Fibroblast of peridontal ligament (primary cell): ENCODE results near the gene CAV1.

Source experiments
- DNase-seq: peaks from one replicate; pipeline ENCODE4 v3.0.0-alpha.2; 2010; ENCODE audit errors: extremely low read depth

The CAV1 gene

GRCh38 chr7:116530107-116530820, 5.4 kb downstream of the CAV1 start:
- DNase-seq: no peak

- no peak for DNase-seq
Measured at GRCh38 chr7:116532102-116532688, 7.4 kb downstream of the CAV1 start.

DNA sequence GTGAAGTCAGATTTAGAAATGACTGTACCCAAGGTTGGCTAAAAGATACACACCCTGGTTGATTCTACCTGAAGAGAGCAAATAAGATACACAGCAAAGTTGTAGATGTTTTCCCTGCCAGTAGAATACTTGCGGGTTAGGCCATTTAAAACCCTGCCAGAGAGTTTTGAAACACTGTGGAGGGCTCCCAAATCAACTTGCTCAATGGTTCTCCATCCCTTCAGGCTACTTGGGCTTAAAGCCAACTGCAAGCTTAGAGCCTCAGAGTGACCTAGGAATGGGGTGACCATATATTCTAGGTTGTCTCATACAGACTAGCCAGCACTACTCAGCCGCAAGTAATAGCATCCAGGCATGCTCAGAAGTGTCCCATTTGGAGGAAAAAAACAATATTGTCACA, 10.0 kb downstream of the CAV1 start:
- peak; percentile 73 for DNase-seq

DNA sequence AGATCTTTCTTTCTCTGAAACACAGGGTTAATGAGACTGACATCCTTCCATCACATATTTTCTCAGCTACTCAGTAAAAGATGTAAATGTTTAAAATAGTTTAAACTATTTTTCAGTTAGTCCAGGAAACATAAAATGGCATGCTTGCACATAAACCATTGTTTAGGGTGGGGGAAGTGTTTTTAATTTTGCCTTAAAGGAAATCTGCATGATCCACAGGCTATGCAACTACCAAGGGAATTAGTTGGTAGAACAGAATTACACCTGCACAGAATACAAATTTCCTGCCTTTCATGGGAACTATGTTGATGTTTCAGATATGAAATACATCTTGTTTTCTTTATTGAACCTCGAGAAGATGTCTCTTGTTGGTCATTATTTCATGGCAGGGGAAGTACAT, 10.6 kb downstream of the CAV1 start:
- no peak for DNase-seq

DNA sequence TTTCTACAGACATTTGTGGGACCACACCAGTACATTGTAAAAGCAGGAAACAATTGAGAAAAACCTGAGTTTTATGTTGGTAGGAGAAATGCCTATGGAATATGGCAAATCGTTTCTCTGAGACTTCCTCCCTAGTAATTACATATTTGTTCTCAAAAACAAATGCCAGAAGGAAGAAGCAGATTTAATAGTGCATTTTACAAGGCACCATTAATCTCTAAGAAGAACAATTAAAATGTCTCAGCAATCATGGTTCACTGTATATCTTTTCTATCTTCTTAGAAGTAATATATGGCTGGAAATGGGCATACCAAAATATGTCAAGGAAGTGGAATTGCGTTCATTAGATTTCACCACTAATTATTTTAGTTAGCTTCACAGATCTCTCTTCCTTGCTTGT, 13.3 kb downstream of the CAV1 start:
- no peak for DNase-seq

GRCh38 chr7:116539879-116540278, 15.0 kb downstream of the CAV1 start:
- DNase-seq: no peak

DNA sequence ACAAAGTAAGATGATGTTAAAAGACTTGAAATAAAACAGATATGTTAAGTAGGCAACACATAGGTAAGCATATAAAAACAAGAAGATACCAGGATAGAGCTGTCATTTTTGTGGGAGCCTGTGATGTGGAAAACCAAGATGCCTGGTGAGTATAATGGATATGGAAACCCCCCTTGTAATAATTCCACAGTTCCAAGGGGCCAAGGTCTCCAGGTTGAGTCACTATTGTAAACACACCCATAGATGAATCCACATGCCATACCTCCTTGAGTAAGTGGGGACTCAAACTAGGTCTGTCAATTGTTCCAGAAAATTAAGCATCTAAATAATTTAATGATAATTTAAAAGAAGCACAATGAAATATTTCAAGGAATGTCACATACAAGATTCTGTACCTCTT, 15.9 kb downstream of the CAV1 start:
- DNase-seq: no peak

GRCh38 chr7:116541951-116542350, 17.1 kb downstream of the CAV1 start:
- DNase-seq: no peak

GRCh38 chr7:116542618-116543017, 17.8 kb downstream of the CAV1 start:
- DNase-seq: peak; percentile 63

DNA sequence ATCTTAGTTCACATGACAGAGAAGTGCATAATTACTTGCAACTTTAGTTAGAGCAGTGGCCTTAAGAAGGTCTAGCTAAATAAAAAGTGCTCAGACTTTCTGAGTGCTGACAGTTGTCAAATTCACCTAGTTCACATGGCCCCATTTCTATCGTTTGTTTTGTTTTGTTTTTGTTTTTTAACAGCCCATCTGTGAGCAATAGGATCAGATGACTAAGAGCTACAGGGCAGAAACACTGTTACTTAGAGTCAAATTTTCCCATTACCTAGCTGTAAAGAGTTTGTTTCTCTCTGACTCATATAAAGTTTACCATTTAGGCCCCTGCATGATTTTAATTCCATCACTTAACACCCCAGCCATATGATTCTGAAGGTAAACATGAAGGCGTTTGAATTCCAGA, 18.8 kb downstream of the CAV1 start:
- peak; percentile 47 for DNase-seq

DNA sequence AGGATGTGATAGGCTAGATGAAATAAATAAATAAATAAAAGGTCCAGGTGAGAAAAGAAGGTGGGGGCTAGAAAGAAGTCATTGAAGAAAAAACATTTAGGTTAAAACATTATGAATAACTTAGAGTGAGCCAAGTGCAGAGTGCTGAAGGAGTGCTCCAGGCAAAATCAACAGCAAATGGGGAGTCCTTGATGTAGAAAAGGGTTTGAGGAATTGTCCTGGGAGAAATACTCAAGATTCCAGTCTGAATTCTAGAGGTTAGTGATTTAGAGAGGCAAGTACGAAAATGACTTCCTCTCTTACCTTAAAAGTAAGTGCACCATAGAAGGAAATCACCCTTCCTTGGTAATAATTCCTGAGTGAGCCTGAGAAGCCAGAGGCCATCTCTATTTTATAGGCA, 19.7 kb downstream of the CAV1 start:
- no peak for DNase-seq

- DNase-seq: no peak
Measured at GRCh38 chr7:116545411-116545993, 20.7 kb downstream of the CAV1 start.

GRCh38 chr7:116546054-116546453, 21.2 kb downstream of the CAV1 start:
- no peak for DNase-seq

DNA sequence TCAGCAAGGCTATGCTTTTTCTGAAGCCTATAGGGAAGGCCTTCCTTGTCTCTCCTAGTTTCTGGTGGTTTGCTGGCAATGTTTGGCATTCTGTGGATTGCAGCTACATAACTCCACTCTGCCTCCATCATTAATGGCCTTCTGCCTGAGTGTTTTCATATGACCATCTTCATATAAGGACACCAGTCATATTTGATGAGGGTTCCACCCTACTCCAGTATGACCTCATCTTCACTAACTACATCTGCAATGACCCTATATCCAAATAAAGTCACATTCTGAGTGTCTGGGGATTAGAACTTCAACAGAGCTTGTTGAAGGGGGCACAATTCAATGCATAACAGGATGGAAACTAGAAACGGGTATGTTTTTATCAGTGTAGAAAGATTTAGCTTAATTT, 22.1 kb downstream of the CAV1 start:
- peak; percentile 55 for DNase-seq

GRCh38 chr7:116547347-116547746, 22.5 kb downstream of the CAV1 start:
- peak; percentile 78 for DNase-seq

- no peak for DNase-seq
Measured at GRCh38 chr7:116548506-116548905, 23.7 kb downstream of the CAV1 start.

- no peak for DNase-seq
Measured at GRCh38 chr7:116549370-116549769, 24.5 kb downstream of the CAV1 start.

DNA sequence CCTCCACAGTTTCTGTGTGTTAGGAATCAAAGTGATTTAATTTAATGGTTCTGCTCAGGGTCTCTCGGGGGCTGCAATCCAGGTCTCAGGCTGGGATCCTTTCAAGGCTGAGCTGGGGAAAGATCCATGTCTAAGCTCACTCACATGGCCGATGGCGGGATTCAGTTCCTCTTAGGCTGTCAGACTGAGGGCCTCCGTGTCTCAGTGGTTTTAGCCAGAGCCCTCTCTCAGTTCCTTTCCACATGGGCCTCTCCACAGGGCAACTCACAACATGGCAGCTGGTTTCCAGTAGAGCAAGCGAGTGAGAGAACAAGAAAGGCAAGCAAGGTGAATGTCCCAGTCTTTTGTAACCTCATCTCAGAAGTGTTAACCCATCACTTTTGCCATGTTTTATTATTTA, 26.9 kb downstream of the CAV1 start:
- no peak for DNase-seq

GRCh38 chr7:116552602-116553001, 27.8 kb downstream of the CAV1 start:
- DNase-seq: peak; percentile 41

- peak; percentile 66 for DNase-seq
Measured at GRCh38 chr7:116553168-116553964, 28.5 kb downstream of the CAV1 start.

- DNase-seq: peak; percentile 44
Measured at GRCh38 chr7:116554436-116554835, 29.6 kb downstream of the CAV1 start.

GRCh38 chr7:116554911-116555310, 30.1 kb downstream of the CAV1 start:
- no peak for DNase-seq
